PC-3 (cell line): ENCODE measurements around the gene NEXN. TPM values are rescaled to one million over a fixed set of nuclear protein-coding genes. Genes with fewer than 3 reads are reported as not detected.

Source experiments
- ATAC-seq: fragments of 200-7000 bp; cut with Tn5 transposase; 2 replicates; pipeline ENCODE4 v1.9.1; 2020; ENCODE audit warnings: mild to moderate bottlenecking, moderate library complexity
- BruUV-seq: library from RNA; stranded (reverse); fragments of 400-500 nt; replicated peaks from 2 replicates; lab custom pipeline; 2021; lab: Mats Ljungman, UMichigan
- CTCF ChIA-PET: fragments of 300-600 bp; sonication (Branson Sonifier 250); formaldehyde crosslinking; loops from one replicate; lab custom pipeline; 2022; ENCODE audit warnings: antibody characterized with exemption; lab: Charles Lee
- POLR2A ChIA-PET: fragments of 300-600 bp; sonication (Branson Sonifier 250); formaldehyde crosslinking; loops from one replicate; lab custom pipeline; 2022; ENCODE audit warnings: antibody characterized with exemption; ENCODE audit not compliant: unreplicated experiment; lab: Charles Lee
- DNase-seq: peaks from one replicate; pipeline ENCODE4 v3.0.0-alpha.2; 2015
- H2AFZ ChIP-seq: fragments of 300-600 bp; sonication (generic); 2 replicates; pipeline ENCODE4 v1.6.0; 2016; ENCODE audit warnings: antibody characterized with exemption, low read length
- H3F3A ChIP-seq: fragments of 300-600 bp; sonication (generic); one replicate; pipeline ENCODE4 v1.6.0; 2017; ENCODE audit warnings: antibody characterized with exemption, low read length, control low read depth, mild to moderate bottlenecking; ENCODE audit not compliant: unreplicated experiment
- H3K27ac ChIP-seq: fragments of 300-600 bp; sonication (generic); 2 replicates; pipeline ENCODE4 v1.5.1; 2016; ENCODE audit warnings: mild to moderate bottlenecking, low read length
- H3K27me3 ChIP-seq: fragments of 300-600 bp; sonication (generic); 2 replicates; pipeline ENCODE4 v1.6.1; 2016; ENCODE audit warnings: low read length, mixed read lengths
- H3K36me3 ChIP-seq: fragments of 300-600 bp; sonication (generic); 2 replicates; pipeline ENCODE4 v1.6.1; 2016; ENCODE audit warnings: low read depth, mixed run types, low read length, mixed read lengths
- H3K4me1 ChIP-seq: fragments of 300-600 bp; sonication (generic); 2 replicates; pipeline ENCODE4 v1.5.1; 2016; ENCODE audit warnings: low read length; ENCODE audit not compliant: insufficient read depth
- H3K4me2 ChIP-seq: fragments of 300-600 bp; sonication (generic); 2 replicates; pipeline ENCODE4 v1.6.0; 2016; ENCODE audit warnings: low read length
- H3K4me3 ChIP-seq: fragments of 300-600 bp; sonication (generic); 2 replicates; pipeline ENCODE4 v1.5.1; 2016; ENCODE audit warnings: mild to moderate bottlenecking, low read length, mixed read lengths
- H3K79me2 ChIP-seq: fragments of 300-600 bp; sonication (generic); 2 replicates; pipeline ENCODE4 v1.6.1; 2017; ENCODE audit warnings: low read length, mixed read lengths
- H3K9ac ChIP-seq: fragments of 300-600 bp; sonication (generic); 2 replicates; pipeline ENCODE4 v1.6.0; 2016; ENCODE audit warnings: mild to moderate bottlenecking, low read length
- H3K9me2 ChIP-seq: fragments of 300-600 bp; sonication (generic); replicated peaks from 2 replicates; pipeline ENCODE4 v1.6.1; 2016; ENCODE audit warnings: mixed run types, low read length, mixed read lengths
- H3K9me3 ChIP-seq: fragments of 300-600 bp; sonication (generic); 2 replicates; pipeline ENCODE4 v1.6.1; 2016; ENCODE audit warnings: low read length, mixed read lengths
- H4K20me1 ChIP-seq: fragments of 300-600 bp; sonication (generic); 2 replicates; pipeline ENCODE4 v1.6.1; 2016; ENCODE audit warnings: low read length, mixed read lengths
- CTCF ChIP-seq: fragments of 300-600 bp; sonication (generic); conservative IDR thresholded peaks from 2 replicates; pipeline ENCODE4 v1.5.1; 2017; ENCODE audit warnings: antibody characterized with exemption, low read depth, mild to moderate bottlenecking, low read length
- EZH2 ChIP-seq: fragments of 300-600 bp; sonication (generic); IDR thresholded peaks from one replicate; pipeline ENCODE4 v1.6.1; 2017; ENCODE audit warnings: antibody characterized with exemption, mild to moderate bottlenecking, low read length; ENCODE audit not compliant: unreplicated experiment
- EZH2phosphoT487 ChIP-seq: fragments of 300-600 bp; sonication (generic); IDR thresholded peaks from 2 replicates; pipeline ENCODE4 v1.6.1; 2018; ENCODE audit warnings: mild to moderate bottlenecking, antibody characterized with exemption, low read length, borderline replicate concordance
- intact Hi-C: fragments of 100-400 bp; cut with micrococcal nuclease; formaldehyde crosslinking; loops from 2 replicates; pipeline ENCODE4 v1.9.0; 2023
- total RNA-seq: library from RNA; depleted of rRNA; stranded (reverse); fragments of >200 nt; gene quantifications from 2 replicates; pipeline ENCODE4 v1.2.3, GENCODE V29; 2014

The NEXN gene
- total RNA-seq, 1 experiment from 2014 or later = 3.5 TPM

DNA sequence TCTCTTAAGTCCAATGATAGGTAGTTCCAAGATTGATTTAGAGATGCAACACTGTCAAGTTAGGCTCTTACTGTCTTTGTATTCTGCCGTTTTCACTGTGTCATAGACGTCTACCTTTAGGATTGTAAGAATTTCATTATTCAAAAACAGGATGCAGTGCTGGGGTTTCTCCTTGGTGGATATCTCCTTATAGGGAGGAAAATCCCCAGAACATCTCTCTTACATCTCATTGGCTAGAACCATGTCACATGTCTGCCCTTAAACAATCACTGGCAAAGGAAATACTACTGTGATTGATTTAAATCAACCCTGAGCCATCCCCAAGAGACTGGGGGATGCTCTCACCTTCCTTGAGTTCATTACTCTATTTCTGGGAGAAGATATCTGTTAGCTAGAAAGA lies 101.3 kb downstream of the NEXN start:
- Histone ChIP-seq H3K27me3 (no peaks in the 10 kb centered on the region), H3K4me3 (no peak overlapping the region), H3K36me3 (peaks cover 4% of the 10 kb centered on the region; the same call in 1 of the 2 replicates), H3K9me2 (no peaks in the 10 kb centered on the region), H3K9ac (no peak overlapping the region), H2AFZ (no peak overlapping the region), H3F3A (no peaks in the 10 kb centered on the region), H3K9me3 (no peaks in the 10 kb centered on the region), H3K79me2 (peaks cover 16% of the 10 kb centered on the region), H3K27ac (no peak overlapping the region), H3K4me1 (peaks cover 21% of the 10 kb centered on the region), H4K20me1 (no peaks in the 10 kb centered on the region), H3K4me2 (no peak overlapping the region)
- no TSS peak for BruUV-seq
- DNase-seq = no peak
- ChIA-PET CTCF (interaction anchor here (1.1 kb wide), 1 partner anchor 125 kb away, joined by 3 read pairs; no protein-coding TSS in a partner anchor), POLR2A (no interaction called here)
- intact Hi-C loops = no loop called here
- no peak for ATAC-seq
- no peak for TF ChIP-seq CTCF
- no peak for TF ChIP-seq EZH2phosphoT487
- no peak for TF ChIP-seq EZH2

GRCh38 chr1:77990629-77991204 lies 102.3 kb downstream of the NEXN start:
- H3F3A ChIP-seq = no peaks in the 10 kb centered on the region
- no peak overlapping the region for H3K4me2 ChIP-seq
- H3K27me3 ChIP-seq = no peaks in the 10 kb centered on the region
- H4K20me1 ChIP-seq = no peaks in the 10 kb centered on the region
- H3K9me2 ChIP-seq = no peaks in the 10 kb centered on the region
- H3K4me1 ChIP-seq = peaks cover 21% of the 10 kb centered on the region
- CTCF ChIA-PET = no interaction called here
- intact Hi-C loops = no loop called here
- DNase-seq (no peak), ATAC-seq (no peak)
- peaks cover 13% of the 10 kb centered on the region; the same call in 1 of the 2 replicates for H3K79me2 ChIP-seq
- TF ChIP-seq EZH2 (no peak), CTCF (no peak), EZH2phosphoT487 (no peak)
- no peak overlapping the region for H2AFZ ChIP-seq
- no peak overlapping the region for H3K9ac ChIP-seq
- no peaks in the 10 kb centered on the region for H3K9me3 ChIP-seq
- no peak overlapping the region for H3K4me3 ChIP-seq
- H3K36me3 ChIP-seq = peaks cover 4% of the 10 kb centered on the region; the same call in 1 of the 2 replicates
- POLR2A ChIA-PET = no interaction called here
- BruUV-seq = no TSS peak
- H3K27ac ChIP-seq = no peak overlapping the region

GRCh38 chr1:77991638-77992037 lies 103.2 kb downstream of the NEXN start:
- no peaks in the 10 kb centered on the region for H3K27me3 ChIP-seq
- POLR2A ChIA-PET = interaction anchor here (0.6 kb wide), 1 partner anchor 12 kb away, joined by 4 read pairs; no protein-coding TSS in a partner anchor
- no peak overlapping the region for H3K4me3 ChIP-seq
- ATAC-seq (peak; percentile 81), DNase-seq (peak; percentile 74)
- peaks cover 13% of the 10 kb centered on the region; the same call in 1 of the 2 replicates for H3K79me2 ChIP-seq
- H3F3A ChIP-seq = no peaks in the 10 kb centered on the region
- no peak overlapping the region for H3K9ac ChIP-seq
- H3K4me1 ChIP-seq = peaks cover 18% of the 10 kb centered on the region
- H4K20me1 ChIP-seq = no peaks in the 10 kb centered on the region
- BruUV-seq = no TSS peak
- no peaks in the 10 kb centered on the region for H3K9me2 ChIP-seq
- CTCF ChIA-PET = no interaction called here
- H3K4me2 ChIP-seq = no peak overlapping the region
- no peak overlapping the region for H2AFZ ChIP-seq
- TF ChIP-seq CTCF (no peak), EZH2 (no peak), EZH2phosphoT487 (no peak)
- H3K36me3 ChIP-seq = peaks cover 4% of the 10 kb centered on the region; the same call in 1 of the 2 replicates
- intact Hi-C loops = no loop called here
- no peak overlapping the region for H3K27ac ChIP-seq
- no peaks in the 10 kb centered on the region for H3K9me3 ChIP-seq
